GM12878 (cell line): Measurements from ENCODE around the gene PTGES2. TPM values are rescaled to one million over a fixed set of nuclear protein-coding genes. Genes with fewer than 3 reads are reported as not detected.

Experiments used
- ATAC-seq: fragments of 200-7000 bp; cut with Tn5 transposase; 3 replicates; pipeline ENCODE4 v1.9.1; 2020; ENCODE audit warnings: mild to moderate bottlenecking, moderate library complexity
- BruUV-seq: library from RNA; stranded (reverse); fragments of 400-500 nt; replicated peaks from 2 replicates; lab custom pipeline; 2021; lab: Mats Ljungman, UMichigan
- CTCF ChIA-PET: fragments of 300-600 bp; sonication (Branson Sonifier 250); formaldehyde crosslinking; extraction: SDS; loops from one replicate; lab custom pipeline; 2021; ENCODE audit warnings: inconsistent platforms; lab: Yijun Ruan, JAX
- POLR2A ChIA-PET: fragments of 350-600 bp; formaldehyde crosslinking; extraction: SDS; loops from one replicate; lab custom pipeline; 2021; ENCODE audit warnings: inconsistent platforms; lab: Charles Lee
- RAD21 ChIA-PET: fragments of 300-600 bp; sonication (Branson Sonifier 250); formaldehyde crosslinking; loops from one replicate; lab custom pipeline; 2023; ENCODE audit warnings: antibody characterized with exemption; ENCODE audit not compliant: unreplicated experiment; lab: Charles Lee
- SMC1A ChIA-PET: fragments of 300-600 bp; sonication (Branson Sonifier 250); formaldehyde crosslinking; loops from one replicate; lab custom pipeline; 2023; ENCODE audit not compliant: unreplicated experiment, uncharacterized antibody; lab: Charles Lee
- DNase-seq: peaks from one replicate; pipeline ENCODE4 v3.0.0-alpha.2; 2011; ENCODE audit warnings: low read depth, low spot score
- FAIRE-seq: peaks from 3 replicates; lab custom pipeline; 2011; peaks lifted over from hg19 to GRCh38; lab: Jason Lieb, UNC
- H2AFZ ChIP-seq: 2 replicates; pipeline ENCODE4 v1.6.0; 2011; ENCODE audit warnings: low read depth, low read length, control low read depth; ENCODE audit not compliant: control insufficient read depth
- H3K27ac ChIP-seq: 2 replicates; pipeline ENCODE4 v1.5.1; 2011; ENCODE audit warnings: control low read depth; ENCODE audit not compliant: control insufficient read depth, insufficient read depth
- H3K27me3 ChIP-seq, 2 experiments: replicated peaks in 1 of 2; 2 replicates each; pipeline versions ENCODE4 v1.6.0 to v1.6.1; 2011; ENCODE audit warnings: low read length in 1 of 2; ENCODE audit not compliant: control insufficient read depth in 2 of 2, insufficient read depth in 2 of 2
- H3K36me3 ChIP-seq, 2 experiments: 2 replicates each; pipeline ENCODE4 v1.5.1; 2011; ENCODE audit warnings: low read length in 1 of 2; ENCODE audit not compliant: control insufficient read depth in 2 of 2, insufficient read depth in 2 of 2
- H3K4me1 ChIP-seq: 2 replicates; pipeline ENCODE4 v1.6.1; 2011; ENCODE audit warnings: mild to moderate bottlenecking, low read length, moderate library complexity, mixed read lengths; ENCODE audit not compliant: control insufficient read depth, insufficient read depth
- H3K4me2 ChIP-seq: 2 replicates; pipeline ENCODE4 v1.6.0; 2011; ENCODE audit warnings: control low read depth; ENCODE audit not compliant: control insufficient read depth, insufficient read depth
- H3K4me3 ChIP-seq: fragments of 200-600 bp; sonication (generic); 2 replicates; pipeline ENCODE4 v1.5.1; 2016
- H3K79me2 ChIP-seq: 2 replicates; pipeline ENCODE4 v1.6.0; 2011; ENCODE audit warnings: low read length; ENCODE audit not compliant: control insufficient read depth, insufficient read depth
- H3K9ac ChIP-seq: 2 replicates; pipeline ENCODE4 v1.8.0; 2011; ENCODE audit warnings: low read length, control low read depth, mixed read lengths; ENCODE audit not compliant: control insufficient read depth, insufficient read depth
- H3K9me3 ChIP-seq: replicated peaks from 3 replicates; pipeline ENCODE4 v1.5.1; 2011; ENCODE audit warnings: mild to moderate bottlenecking, low read length; ENCODE audit not compliant: control insufficient read depth, insufficient read depth
- H4K20me1 ChIP-seq: 2 replicates; pipeline ENCODE4 v1.6.0; 2011; ENCODE audit not compliant: control insufficient read depth, insufficient read depth
- NFYA ChIP-seq: IDR thresholded peaks from 2 replicates; pipeline ENCODE4 v1.6.1; 2011; ENCODE audit warnings: low read depth, mild to moderate bottlenecking, low read length, improper control_type of control experiment, borderline replicate concordance
- SIN3A ChIP-seq: IDR thresholded peaks from 2 replicates; pipeline ENCODE4 v1.6.1; 2012; ENCODE audit warnings: low read depth, low read length, improper control_type of control experiment
- ZNF217 ChIP-seq: fragments of 450-650 bp; IDR thresholded peaks from 2 replicates; pipeline ENCODE4 v1.6.1; 2017; ENCODE audit warnings: antibody characterized with exemption, mild to moderate bottlenecking
- ZSCAN29 ChIP-seq: fragments of 450-650 bp; IDR thresholded peaks from 2 replicates; pipeline ENCODE4 v1.6.1; 2017; ENCODE audit warnings: mild to moderate bottlenecking, moderate library complexity
- WGBS: methylation state at CpG from one replicate; pipeline ENCODE4 v1.1.6; 2016; ENCODE audit warnings: low lambda C conversion rate; ENCODE audit not compliant: insufficient replicate concordance, insufficient coverage; ENCODE audit errors: missing lambda C conversion rate; 5-methylcytosine and 5-hydroxymethylcytosine counted together
- in situ Hi-C: fragments of 300-500 bp; cut with MboI; formaldehyde crosslinking; loops from 9 replicates; pipeline ENCODE4 v1.14.3; 2018; ENCODE audit warnings: mixed read lengths
- intact Hi-C: fragments of 100-400 bp; cut with micrococcal nuclease; formaldehyde crosslinking; loops from one replicate; pipeline ENCODE4 v1.14.2; 2022; ENCODE audit not compliant: unreplicated experiment
- polyA plus RNA-seq, 11 experiments: library from polyadenylated mRNA; depleted of rRNA in 4 of 11; unstranded in 6 of 11; stranded (reverse) in 5 of 11; fragments of >200 nt; fragmentation: Nextera tagmentation in 4 of 11; fragmentation: Illumina TruSeq in 1 of 11; extraction: Ambion mirVana in 4 of 11; extraction: Trizol in 1 of 11; gene quantifications; 1 replicate in 1 of 11; 2 replicates in 10 of 11; pipeline versions ENCODE4 v1.2.1 to v1.2.3, GENCODE V29; 2011 to 2016; ENCODE audit warnings: inconsistent platforms in 2 of 11, missing spikeins in 2 of 11, low read depth in 1 of 11
- total RNA-seq, 4 experiments: library from RNA; depleted of rRNA in 3 of 4; stranded (reverse); fragments of >200 nt in 3 of 4; fragmentation: Illumina TruSeq in 1 of 4; extraction: Trizol in 1 of 4; gene quantifications; 2 replicates each; pipeline versions ENCODE4 v1.2.1 to v1.2.3, GENCODE V29; 2013 to 2021
- TF ChIP-seq, protein P1 (sequence below): fragments of 450-650 bp; IDR thresholded peaks from 2 replicates; pipeline ENCODE4 v1.6.1; 2018; ENCODE audit warnings: borderline replicate concordance, mild to moderate bottlenecking; ENCODE audit not compliant: partially characterized antibody

Gene PTGES2
- total and polyA plus RNA-seq, 10 of the 15 experiments (the other 5 are each of a cell fraction or from before 2014, with no cell fraction given): 2.1 to 141 (median 99.1) TPM

DNA sequence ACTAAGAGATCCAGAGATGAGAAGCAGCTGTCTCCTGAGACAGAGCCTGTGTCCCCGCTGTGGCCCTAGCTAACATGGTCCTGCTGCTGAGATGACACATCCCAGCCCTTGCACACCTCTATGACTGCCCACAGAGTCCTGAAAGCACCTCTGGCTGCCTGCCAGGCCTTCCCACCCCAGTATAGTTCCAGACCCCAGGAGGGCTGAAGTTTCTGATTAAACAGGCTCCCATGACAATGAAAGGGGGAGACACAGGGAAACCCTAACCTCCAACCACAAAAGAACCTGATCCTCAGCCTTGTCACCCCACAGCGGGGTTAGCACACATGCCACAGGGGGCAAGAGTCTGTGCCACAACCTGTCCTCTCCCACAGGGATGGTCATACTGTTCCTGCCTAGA, 48.2 kb upstream of the PTGES2 start:
- H3K27ac ChIP-seq: no peak overlapping the region
- ChIA-PET POLR2A (no interaction called here), RAD21 (no interaction called here)
- BruUV-seq: no TSS peak
- H3K36me3 ChIP-seq: peaks cover 16 to 21% of the 10 kb centered on the region in 2 experiments; a peak in 3 of 4 replicates
- in situ Hi-C loops: no loop called here
- TF ChIP-seq ZSCAN29: no peak
- TF ChIP-seq, protein P1, sequence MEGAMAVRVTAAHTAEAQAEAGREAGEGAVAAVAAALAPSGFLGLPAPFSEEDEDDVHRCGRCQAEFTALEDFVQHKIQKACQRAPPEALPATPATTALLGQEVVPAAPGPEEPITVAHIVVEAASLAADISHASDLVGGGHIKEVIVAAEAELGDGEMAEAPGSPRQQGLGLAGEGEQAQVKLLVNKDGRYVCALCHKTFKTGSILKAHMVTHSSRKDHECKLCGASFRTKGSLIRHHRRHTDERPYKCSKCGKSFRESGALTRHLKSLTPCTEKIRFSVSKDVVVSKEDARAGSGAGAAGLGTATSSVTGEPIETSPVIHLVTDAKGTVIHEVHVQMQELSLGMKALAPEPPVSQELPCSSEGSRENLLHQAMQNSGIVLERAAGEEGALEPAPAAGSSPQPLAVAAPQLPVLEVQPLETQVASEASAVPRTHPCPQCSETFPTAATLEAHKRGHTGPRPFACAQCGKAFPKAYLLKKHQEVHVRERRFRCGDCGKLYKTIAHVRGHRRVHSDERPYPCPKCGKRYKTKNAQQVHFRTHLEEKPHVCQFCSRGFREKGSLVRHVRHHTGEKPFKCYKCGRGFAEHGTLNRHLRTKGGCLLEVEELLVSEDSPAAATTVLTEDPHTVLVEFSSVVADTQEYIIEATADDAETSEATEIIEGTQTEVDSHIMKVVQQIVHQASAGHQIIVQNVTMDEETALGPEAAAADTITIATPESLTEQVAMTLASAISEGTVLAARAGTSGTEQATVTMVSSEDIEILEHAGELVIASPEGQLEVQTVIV: no peak
- TF ChIP-seq SIN3A: no peak
- no peak for TF ChIP-seq ZNF217
- no peak for TF ChIP-seq NFYA
- TF ChIP-seq, all 136 proteins: peak for 0
- DNase-seq (no peak), FAIRE-seq (no peak), ATAC-seq (no peak)
- no peaks in the 10 kb centered on the region for H3K27me3 ChIP-seq
- H3K79me2 ChIP-seq: no peaks in the 10 kb centered on the region
- no peak overlapping the region for H3K4me2 ChIP-seq
- ChIA-PET SMC1A (no interaction called here), CTCF (interaction anchor here (1.9 kb wide), 1 partner anchor 8 kb away, joined by 5 read pairs; no protein-coding TSS in a partner anchor)
- no peaks in the 10 kb centered on the region for H3K4me1 ChIP-seq
- no peak overlapping the region for H3K9ac ChIP-seq
- intact Hi-C loops: no loop called here
- no peaks in the 10 kb centered on the region for H4K20me1 ChIP-seq
- H3K9me3 ChIP-seq: peaks cover 4% of the 10 kb centered on the region; the same call in 2 of the 3 replicates
- H3K4me3 ChIP-seq: no peak overlapping the region
- no peak overlapping the region for H2AFZ ChIP-seq
- WGBS: 65% methylated on average over 2 of the region's 2 CpGs
